H1 (cell line): Measurements from ENCODE around the gene ILDR2.

Experiments
- BACH1 ChIP-seq: IDR thresholded peaks from 2 replicates; pipeline ENCODE4 v1.6.1; 2012; ENCODE audit warnings: low read length, improper control_type of control experiment
- EZH2 ChIP-seq: fragments of 200-600 bp; sonication (generic); IDR thresholded peaks from 2 replicates; pipeline ENCODE4 v1.7.1; 2012; ENCODE audit warnings: low read depth, mild to moderate bottlenecking, moderate library complexity, low read length, inconsistent platforms; ENCODE audit not compliant: severe bottlenecking
- GTF2F1 ChIP-seq: IDR thresholded peaks from 2 replicates; pipeline ENCODE4 v1.6.1; 2012; ENCODE audit warnings: low read depth, low read length, improper control_type of control experiment, borderline replicate concordance
- POLR2A ChIP-seq, 2 experiments: IDR thresholded peaks; 1 replicate in 1 of 2; 2 replicates in 1 of 2; pipeline ENCODE4 v1.6.1; 2011; ENCODE audit warnings: low read depth in 2 of 2, low read length in 2 of 2, mild to moderate bottlenecking in 2 of 2; ENCODE audit errors: control extremely low read depth in 1 of 2
- POLR2AphosphoS5 ChIP-seq: IDR thresholded peaks from 2 replicates; pipeline ENCODE4 v1.6.1; 2011; ENCODE audit warnings: low read depth, low read length
- RBBP5 ChIP-seq: IDR thresholded peaks from 2 replicates; pipeline ENCODE4 v1.7.1; 2012; ENCODE audit warnings: low read depth, mild to moderate bottlenecking, inconsistent platforms, low read length, moderate library complexity, borderline replicate concordance
- TEAD4 ChIP-seq: IDR thresholded peaks from 2 replicates; pipeline ENCODE4 v1.6.1; 2012; ENCODE audit warnings: low read depth, low read length, inconsistent platforms, mixed read lengths

GRCh38 chr1:166951050-166951449 is 24.3 kb downstream of the ILDR2 start:
- no peak for TF ChIP-seq EZH2
- TF ChIP-seq GTF2F1: no peak
- no peak for TF ChIP-seq TEAD4
- TF ChIP-seq POLR2AphosphoS5: no peak
- TF ChIP-seq RBBP5: no peak
- no peak for TF ChIP-seq BACH1
- TF ChIP-seq POLR2A (IDR thresholded peaks at IDR 0.05; ENCODE audit: control extremely low read depth in 1 of 2, low read depth in 2 of 2, low read length in 2 of 2): no peak
